Activated gamma-delta T cell treated with Interleukin-2 at 50 U/mL for 16 hours (primary cell): ENCODE data around the gene ARID1B.

Experiments
- DNase-seq: peaks from one replicate; pipeline ENCODE4 v3.0.0-alpha.2; 2020

The ARID1B gene

DNA sequence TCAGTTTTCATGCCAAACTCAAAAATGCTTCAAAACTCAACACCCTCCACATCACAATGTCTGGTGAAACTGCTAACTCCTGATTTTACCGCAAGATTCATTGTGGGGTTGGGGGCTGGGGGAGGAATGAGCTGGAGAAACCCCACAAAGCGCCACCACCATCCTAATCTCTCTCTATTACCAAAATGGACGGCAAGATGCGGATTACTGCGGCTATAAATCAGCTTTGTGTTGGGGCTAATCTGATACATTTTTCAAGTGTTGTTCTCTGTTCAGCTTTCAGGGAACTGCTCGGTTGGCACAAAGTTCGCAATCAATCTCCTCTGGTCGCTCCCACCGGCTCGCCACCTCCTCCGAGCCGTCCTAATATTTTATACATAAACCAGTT, 462.5 kb downstream of the ARID1B start:
- DNase-seq, result no peak

DNA sequence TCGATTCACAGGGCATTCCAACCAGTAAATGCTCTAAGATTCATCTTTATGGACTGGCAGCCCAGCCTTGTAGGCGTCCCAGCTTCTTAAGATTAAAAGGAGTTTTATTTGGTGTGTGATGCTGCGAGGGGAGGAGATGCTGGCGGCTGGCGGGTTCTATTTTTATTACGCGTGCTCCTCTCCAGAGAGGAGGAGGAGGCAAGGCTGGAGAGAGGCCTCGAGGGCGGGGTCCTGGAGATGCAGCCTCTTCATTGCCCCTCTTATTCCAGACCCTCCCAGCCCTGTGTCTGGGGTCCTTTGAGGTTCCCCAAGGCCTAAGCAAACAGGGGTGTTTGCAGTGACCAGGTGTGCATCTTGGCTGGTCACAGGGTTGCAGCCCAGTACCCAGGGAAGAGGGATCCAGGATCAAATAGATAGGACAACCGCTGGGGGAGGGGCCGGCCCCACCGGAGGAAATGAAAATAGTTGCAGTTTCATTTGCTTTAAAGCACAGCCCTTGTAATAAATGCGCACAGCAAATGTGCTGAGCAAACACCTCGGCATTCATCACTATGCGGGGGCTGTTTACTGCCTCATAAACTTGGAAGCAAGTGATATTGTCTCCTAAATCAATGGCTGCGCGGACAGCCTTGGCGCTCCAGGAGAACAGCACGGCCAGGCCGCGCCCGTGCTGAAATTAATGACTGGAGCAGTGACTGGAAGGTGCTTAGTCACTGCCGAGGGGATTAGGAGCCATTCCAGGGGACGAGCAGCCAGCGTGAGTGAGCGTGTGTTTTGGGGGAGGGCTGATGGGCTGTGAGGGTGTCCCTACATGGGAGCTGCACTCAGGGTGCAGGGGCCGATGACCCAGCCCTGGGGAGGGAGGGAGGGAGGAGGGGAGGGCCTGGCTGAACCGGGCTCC, 463.1 kb downstream of the ARID1B start:
- no peak for DNase-seq

DNA sequence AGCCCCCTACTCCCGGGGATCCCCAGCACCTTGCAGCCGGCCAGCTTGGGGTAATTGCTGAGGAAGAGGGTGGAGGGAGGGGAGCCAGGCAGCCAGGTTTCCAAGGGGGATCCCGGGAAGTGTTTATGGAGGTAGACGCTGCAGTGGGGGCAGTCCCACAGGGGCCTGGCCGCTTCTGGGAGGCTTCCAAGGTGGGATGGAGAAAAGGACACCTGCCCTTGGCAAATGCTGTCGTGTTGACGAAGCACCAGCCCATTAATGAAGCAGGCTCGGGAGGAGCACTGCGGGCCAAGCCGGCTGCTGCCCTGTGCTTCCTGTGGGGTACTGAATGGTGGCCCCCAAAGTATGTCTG, 463.8 kb downstream of the ARID1B start:
- DNase-seq, result no peak

DNA sequence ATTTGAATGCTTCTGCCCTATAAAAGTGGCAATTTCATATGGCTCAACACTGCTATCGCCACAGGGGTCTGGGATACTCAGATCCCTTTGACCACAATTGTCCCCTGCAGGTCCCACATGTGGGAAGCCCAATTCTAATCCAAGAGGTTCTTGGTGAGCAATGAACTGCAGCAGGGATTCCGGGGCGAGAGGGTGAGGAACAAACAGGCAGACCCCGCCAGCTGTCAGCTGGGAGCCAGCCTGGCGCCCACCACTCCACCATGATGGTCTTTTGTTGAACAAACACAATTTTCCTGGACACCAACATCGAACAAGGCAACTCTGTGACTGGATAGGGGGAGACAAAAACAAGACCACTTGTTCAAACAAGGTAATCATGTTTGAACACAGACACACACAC, 465.6 kb downstream of the ARID1B start:
- DNase-seq, result no peak

DNA sequence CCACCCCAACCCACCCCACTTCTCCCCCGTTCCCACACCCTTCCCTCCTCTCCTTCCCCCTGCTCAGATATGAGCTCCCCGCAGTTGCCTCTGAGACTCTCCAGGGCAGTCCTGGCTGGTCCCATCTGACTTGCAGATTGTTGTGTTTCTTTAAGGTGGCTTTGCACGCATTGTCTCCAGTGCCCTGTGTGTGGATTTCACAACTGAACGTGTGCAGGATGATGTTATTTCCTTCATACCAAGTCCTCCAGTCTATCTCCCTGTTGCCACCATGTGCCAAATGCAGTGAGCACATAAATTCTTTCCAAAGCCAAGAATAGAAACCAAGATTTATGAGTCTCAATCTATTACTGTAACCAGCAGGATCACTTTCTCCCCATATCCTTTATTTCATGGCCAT, 467.0 kb downstream of the ARID1B start:
- DNase-seq, result no peak

DNA sequence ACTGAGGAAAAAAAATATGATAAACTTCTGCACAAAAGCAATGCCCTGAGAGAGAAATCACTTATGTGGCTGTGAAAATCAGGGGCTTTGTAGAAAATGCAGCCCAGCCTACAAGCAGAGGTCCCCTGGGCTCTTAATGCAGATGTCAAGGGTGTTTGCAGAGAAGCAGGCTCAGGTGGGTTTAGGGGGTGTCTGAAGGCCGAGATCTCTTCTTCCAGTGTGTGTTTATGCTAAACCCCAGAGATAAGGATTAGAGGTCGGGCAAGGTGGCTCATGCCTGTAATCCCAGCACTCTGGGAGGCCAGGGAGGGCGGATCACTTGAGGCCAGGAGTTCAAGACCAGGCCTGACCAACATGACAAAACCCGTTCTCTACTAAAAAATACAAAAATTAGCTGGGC, 467.6 kb downstream of the ARID1B start:
- no peak for DNase-seq

DNA sequence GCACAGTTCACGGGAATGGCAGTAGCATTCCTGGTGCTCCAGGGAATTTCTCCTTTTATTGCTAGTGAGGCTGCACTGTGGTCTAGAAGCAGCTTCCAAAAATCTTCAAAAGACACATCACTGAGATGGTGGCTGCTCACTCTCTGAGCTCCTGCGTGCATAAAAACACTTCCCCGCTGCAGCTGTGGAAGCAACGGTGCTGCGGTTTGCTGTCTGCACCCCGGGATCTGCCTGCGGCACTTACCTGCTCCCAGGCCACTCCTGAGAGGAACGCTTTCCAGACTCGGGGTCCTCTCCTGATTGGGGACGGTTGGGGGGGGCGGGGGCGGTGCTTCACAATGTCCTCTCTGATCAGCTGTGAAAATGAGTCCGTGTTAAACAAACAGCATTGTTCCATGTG, 468.3 kb downstream of the ARID1B start:
- DNase-seq, result no peak

DNA sequence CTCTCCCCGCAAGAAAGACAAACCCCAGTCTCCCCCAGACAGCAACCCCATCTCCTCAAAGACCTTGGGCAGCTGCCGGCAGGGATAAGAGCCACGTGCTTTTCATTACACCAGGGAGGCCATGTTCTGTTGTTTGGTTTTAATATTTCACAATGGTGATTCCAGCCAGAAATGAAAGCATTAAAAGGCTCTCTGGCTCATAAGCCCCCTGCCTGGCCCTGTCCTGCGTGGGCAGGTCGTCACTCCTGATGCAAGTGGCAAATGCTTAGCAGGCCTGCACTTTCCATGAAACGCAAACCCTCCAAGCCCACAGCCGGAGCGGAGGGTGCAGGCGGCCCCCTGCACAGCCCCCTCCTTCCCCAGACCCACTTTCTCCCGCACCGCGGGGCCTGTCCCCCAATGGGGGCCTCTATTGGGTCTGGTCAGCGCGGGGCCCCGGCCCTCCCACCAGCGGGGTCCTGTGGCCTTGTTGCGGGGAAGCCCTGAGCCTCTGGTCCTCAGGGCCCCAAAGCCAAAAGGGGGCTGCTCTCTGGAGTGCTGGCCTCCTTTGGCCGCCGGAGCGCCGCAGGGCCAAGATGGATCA, 469.0 kb downstream of the ARID1B start:
- DNase-seq, result no peak

DNA sequence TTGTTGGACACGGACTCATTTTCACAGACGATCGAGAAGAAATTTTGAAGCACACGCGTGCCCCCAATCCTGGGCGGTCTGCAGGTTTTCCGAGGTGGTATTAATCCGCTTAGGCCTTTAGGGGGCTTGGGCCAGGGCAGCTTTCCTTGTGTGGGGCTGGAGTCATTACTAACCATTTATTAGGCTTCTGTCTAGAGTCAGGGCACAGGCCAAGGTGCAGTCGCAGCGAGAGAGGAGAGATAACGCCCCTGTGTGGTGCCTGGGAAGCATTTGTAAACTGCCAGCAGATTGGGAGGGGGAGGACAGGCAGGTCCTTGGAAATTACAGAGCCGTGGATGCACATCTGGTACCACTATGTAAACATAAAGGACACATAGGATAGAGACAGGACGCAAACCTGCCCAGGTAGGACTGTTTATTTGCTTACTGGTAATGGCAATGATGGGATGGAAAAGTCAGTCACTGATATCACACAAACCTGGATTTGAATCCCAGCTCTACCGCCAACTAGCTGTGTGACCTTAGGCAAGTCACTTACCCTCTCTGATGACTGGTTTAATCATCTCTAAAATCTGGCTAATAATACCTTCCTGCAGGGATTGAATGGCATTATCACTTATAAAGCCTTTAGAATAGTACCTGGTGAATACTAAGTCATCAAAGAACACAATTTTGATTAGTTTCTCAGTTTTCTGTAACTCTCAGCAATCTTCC, 469.8 kb downstream of the ARID1B start:
- DNase-seq, result no peak

DNA sequence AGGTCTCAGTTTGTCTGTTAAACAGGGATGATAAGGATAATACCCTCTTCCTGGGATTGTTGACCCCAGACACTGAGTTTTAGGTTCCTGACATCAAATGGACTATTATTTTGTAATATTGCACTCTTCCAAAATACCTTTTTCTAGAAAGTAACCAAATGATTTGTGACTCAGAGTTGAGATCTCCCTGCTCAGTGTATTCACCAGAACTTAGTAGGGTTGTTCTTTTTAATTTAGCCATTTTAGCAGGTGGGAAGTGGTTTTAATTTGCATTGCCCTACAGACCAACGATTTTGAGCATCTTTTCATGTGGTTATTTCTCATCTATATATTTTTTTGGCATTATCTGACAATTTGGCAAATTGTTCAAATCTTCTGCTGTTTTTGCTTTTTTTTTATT, 471.1 kb downstream of the ARID1B start:
- no peak for DNase-seq

DNA sequence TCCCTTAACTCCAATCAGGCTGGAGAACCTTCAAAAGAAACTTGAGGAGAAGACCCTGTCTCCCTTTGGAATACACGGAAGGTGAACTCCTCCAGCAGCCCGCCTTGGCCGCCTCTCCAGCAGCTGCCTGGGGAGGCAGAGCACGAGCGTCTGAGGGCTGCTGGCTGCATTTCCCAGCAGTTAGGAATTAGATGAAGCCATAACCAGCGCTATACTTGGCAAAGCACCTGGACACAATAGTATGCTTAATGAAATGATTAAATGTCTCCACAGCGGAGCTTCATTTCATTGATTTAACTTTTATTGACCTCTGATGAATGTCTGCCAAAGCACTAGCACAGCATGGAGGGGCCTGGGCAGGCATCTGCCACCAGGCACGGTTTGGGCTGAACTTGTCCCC, 472.6 kb downstream of the ARID1B start:
- no peak for DNase-seq

DNA sequence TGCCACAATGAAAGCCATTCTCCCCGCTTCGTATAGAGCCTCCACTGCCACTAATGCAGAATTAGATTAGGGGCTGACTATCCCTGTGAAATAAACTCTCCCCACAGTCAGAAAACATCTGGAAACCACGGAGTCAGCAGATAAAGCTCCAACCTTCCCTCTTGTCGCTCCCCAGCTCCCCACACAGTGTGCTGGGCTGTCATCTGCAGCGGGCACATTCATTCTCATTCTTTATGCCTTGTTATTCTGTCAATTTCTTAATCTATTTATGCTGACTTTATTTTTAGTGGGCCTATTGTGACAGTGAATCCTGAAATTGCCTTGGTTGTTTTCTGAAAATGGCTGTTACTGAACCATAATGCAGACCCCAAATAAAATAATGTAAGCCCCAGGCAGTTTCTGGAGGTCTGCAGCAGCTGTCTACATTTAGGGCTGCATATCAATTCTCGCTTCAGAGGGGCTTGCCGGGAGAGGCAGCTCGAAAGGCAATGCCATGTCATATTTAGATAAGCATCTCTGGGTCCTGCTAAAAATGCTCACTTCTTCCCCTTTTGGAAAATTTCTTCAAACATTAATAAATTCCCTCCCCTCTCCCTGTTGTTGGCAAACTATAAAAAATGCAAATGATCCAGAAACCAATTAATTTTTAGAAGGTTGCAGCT, 474.5 kb downstream of the ARID1B start:
- no peak for DNase-seq

DNA sequence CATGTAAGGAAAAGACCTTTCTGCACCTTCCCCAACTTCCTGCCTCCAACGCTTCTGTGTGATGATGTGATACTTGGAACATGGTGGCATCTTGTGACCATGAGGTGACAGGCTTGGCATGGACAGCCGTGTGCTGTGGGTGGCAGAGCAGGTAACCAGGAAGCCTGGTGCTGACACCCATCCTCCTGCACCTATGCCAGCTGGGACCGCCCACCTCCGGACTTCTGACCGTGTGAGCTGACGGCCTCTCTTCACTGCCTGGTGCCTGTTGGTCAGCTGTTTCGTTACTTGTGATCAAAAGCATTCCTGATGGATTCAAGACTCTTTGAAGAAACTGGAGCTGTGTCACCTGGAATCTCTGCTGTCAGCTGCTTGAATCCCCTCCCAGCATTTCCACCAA, 475.8 kb downstream of the ARID1B start:
- DNase-seq, result no peak

DNA sequence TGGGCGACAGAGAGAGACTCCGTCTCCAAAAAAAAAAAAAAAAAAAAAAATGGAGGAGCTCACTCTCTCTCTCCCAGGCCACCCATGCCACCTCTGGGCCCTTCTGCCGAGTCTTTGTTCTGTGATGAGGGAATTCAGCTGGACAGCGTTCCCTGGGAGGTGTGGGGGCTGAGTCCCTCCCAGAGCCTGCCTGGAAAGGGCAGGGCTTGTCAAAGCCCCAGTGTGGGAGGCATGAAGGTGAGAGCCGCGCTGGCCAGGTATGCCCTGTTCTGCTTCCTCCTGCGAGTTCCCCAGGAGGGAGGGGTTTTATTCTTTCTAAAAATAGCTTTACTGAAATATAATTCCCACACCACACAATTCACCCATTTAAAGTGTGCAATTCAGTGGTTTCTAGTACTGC, 476.5 kb downstream of the ARID1B start:
- DNase-seq, result no peak

DNA sequence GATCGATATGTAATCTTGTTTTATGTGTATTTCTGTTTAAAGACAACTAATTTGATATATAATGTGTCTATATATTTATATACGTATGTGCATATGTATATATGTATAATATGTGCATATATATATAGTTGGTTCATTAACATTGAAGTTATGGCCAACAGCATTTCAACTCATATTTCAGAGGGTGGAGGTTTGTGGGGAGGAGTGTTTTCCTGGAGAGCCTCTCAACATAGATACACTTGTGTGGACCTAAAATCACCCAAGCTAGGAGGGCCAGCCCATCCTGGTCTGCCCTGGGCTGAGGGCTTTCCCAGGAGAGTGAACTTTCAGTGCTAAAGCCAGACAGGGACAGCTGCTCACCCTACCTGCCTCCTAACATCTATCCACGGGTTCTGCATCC, 477.4 kb downstream of the ARID1B start:
- no peak for DNase-seq

DNA sequence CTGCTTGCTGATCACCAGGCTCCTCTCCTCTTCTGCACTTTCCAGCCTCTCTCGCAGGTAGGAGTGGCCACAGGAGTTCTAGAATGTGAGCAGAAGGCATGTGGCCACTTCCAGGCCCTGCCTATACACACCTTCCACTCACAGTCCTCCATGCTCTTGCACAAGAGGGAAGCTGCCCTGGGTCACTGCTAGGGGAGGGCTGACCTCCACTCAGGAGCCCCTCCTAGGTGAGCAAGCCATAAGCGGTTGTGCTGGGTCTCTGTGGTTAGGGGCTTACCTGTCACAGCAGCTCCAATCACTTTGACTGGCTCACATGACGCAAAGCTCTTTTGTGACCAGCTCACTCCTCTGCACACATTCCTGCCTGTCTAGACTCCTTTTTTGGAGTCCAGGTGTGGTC, 477.9 kb downstream of the ARID1B start:
- no peak for DNase-seq

DNA sequence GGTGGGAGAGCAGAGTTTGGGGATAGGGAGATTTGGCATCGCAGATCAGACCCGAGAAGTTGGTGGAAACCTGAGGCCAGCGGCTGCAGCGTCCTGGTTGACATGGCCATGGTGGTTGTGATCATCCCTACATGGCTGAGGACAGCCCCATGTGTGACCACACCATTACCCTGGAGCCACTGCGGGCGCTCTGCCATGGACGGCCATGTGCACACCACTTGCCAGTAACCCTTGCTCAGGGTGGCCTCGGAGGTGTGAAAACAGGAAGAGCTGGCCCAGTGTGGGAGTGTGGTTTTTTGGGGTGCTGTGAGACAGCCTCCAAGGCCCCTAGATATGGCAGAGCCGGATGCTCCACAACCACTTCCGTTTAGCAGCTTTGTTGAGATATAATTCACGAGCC, 481.7 kb downstream of the ARID1B start:
- DNase-seq, result no peak

DNA sequence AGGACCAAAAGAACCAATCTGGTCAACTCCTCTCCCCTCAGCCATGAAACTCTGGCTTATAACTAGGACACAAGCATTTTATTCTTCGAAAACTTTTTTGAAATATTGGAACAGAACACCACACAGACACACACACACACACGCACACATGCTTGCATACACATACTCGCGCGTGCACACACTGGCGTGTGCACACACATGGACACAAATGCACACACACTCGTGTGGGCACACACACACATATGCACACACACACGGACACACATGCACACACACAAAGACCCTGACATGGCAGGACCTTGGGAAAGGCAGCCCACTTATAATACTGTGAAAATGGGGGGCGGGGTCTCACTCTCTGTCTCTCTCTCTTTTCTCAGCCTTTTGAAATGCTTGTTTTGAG, 482.3 kb downstream of the ARID1B start:
- no peak for DNase-seq
